ENCODE data around the gene HACD2.

- no peak for TF ChIP-seq CTCF (optimal IDR thresholded peaks at IDR 0.05 in 1 of 3, IDR thresholded peaks at IDR 0.05 in 1 of 3, conservative IDR thresholded peaks at IDR 0.05 in 1 of 3; ENCODE audit: extremely low read depth in 1 of 3, insufficient read depth in 2 of 3, low read length in 3 of 3)
- no peak for TF ChIP-seq EZH2 (IDR thresholded peaks at IDR 0.05; ENCODE audit: low read length)
These were observed 133.7 kb downstream of the HACD2 start for GRCh38 chr3:123451186-123451585.

Measured in keratinocyte (primary cell).